Activated CD8-positive, alpha-beta memory T cell treated with anti-CD3 and anti-CD28 coated beads for 36 hours (primary cell): Measurements from ENCODE around the gene LGALS9. TPM values are rescaled to one million over a fixed set of nuclear protein-coding genes. Genes with fewer than 3 reads are reported as not detected.

Experiments
- CTCF ChIA-PET: fragments of 350-600 bp; sonication (Branson Sonifier 250); formaldehyde crosslinking; loops from one replicate; lab custom pipeline; 2021; ENCODE audit warnings: antibody characterized with exemption; lab: Charles Lee
- POLR2A ChIA-PET: fragments of 350-600 bp; sonication (Branson Sonifier 250); formaldehyde crosslinking; loops from one replicate; lab custom pipeline; 2021; ENCODE audit warnings: antibody characterized with exemption; lab: Charles Lee
- total RNA-seq, 2 experiments: library from RNA; stranded (reverse); gene quantifications; one replicate each; pipeline ENCODE4 v1.2.3, GENCODE V29; 2021

Gene LGALS9
- total RNA-seq, 2 experiments from 2014 or later, result 8.4 TPM

GRCh38 chr17:27601069-27601974 is 29.7 kb upstream of the LGALS9 start:
- ChIA-PET CTCF (interaction anchor here (0.6 to 8.7 kb wide), 35 partner anchors 9 to 439 kb away, joined by 3 to 95 read pairs (median 4); partner anchors contain the start of gene KSR1), POLR2A (no interaction called here)

GRCh38 chr17:27601975-27602302 is 29.0 kb upstream of the LGALS9 start:
- POLR2A ChIA-PET, result no interaction called here

GRCh38 chr17:27602721-27603420 is 28.1 kb upstream of the LGALS9 start:
- POLR2A ChIA-PET, result no interaction called here

More at GRCh38 chr17:27601975-27602302, 29.0 kb upstream of the LGALS9 start:
- CTCF ChIA-PET, result interaction anchor here (0.8 to 8.7 kb wide), 27 partner anchors 8 to 365 kb away, joined by 3 to 95 read pairs (median 4); partner anchors contain the start of gene KSR1

GRCh38 chr17:27603421-27603770 is 27.6 kb upstream of the LGALS9 start:
- CTCF ChIA-PET, result interaction anchor here (0.8 to 8.7 kb wide), 21 partner anchors 10 to 367 kb away, joined by 3 to 95 read pairs (median 4); no protein-coding TSS in a partner anchor
- POLR2A ChIA-PET, result no interaction called here

More at GRCh38 chr17:27602721-27603420, 28.1 kb upstream of the LGALS9 start:
- CTCF ChIA-PET, result interaction anchor here (0.8 to 8.7 kb wide), 27 partner anchors 10 to 366 kb away, joined by 3 to 95 read pairs (median 4); partner anchors contain the start of gene KSR1

- CTCF ChIA-PET, result interaction anchor here (0.6 to 8.7 kb wide), 18 partner anchors 9 to 368 kb away, joined by 3 to 95 read pairs (median 4); no protein-coding TSS in a partner anchor
- POLR2A ChIA-PET, result no interaction called here
Observed at GRCh38 chr17:27603880-27604794, 26.9 kb upstream of the LGALS9 start.

GRCh38 chr17:27605409-27605808 is 25.6 kb upstream of the LGALS9 start:
- CTCF ChIA-PET, result interaction anchor here (1.2 to 8.7 kb wide), 3 partner anchors 10 to 248 kb away, joined by 3 to 95 read pairs (median 58); no protein-coding TSS in a partner anchor
- POLR2A ChIA-PET, result no interaction called here

GRCh38 chr17:27607521-27608091 is 23.4 kb upstream of the LGALS9 start:
- ChIA-PET POLR2A (no interaction called here), CTCF (interaction anchor here (1.1 to 2.4 kb wide), 2 partner anchors 43 to 149 kb away, joined by 3 to 15 read pairs; no protein-coding TSS in a partner anchor)

- POLR2A ChIA-PET, result no interaction called here
Observed at GRCh38 chr17:27608328-27609230, 22.4 kb upstream of the LGALS9 start.

GRCh38 chr17:27609611-27610303 is 21.2 kb upstream of the LGALS9 start:
- CTCF ChIA-PET, result interaction anchor here (0.9 to 1.4 kb wide), 4 partner anchors 9 to 277 kb away, joined by 3 to 6 read pairs (median 4); no protein-coding TSS in a partner anchor
- POLR2A ChIA-PET, result interaction anchor here (0.6 kb wide), 1 partner anchor 1113 kb away, joined by 4 read pairs; no protein-coding TSS in a partner anchor

More at GRCh38 chr17:27608328-27609230, 22.4 kb upstream of the LGALS9 start:
- CTCF ChIA-PET, result interaction anchor here (1.1 to 2.4 kb wide), 2 partner anchors 42 to 150 kb away, joined by 3 to 15 read pairs; no protein-coding TSS in a partner anchor

GRCh38 chr17:27610304-27610677 is 20.7 kb upstream of the LGALS9 start:
- ChIA-PET POLR2A (no interaction called here), CTCF (interaction anchor here (0.9 to 1.4 kb wide), 3 partner anchors 9 to 256 kb away, joined by 3 to 6 read pairs (median 5); no protein-coding TSS in a partner anchor)

GRCh38 chr17:27612160-27612770 is 18.7 kb upstream of the LGALS9 start:
- ChIA-PET CTCF (interaction anchor here (1.3 to 2.1 kb wide), 2 partner anchors 9 to 39 kb away, joined by 3 to 10 read pairs; no protein-coding TSS in a partner anchor), POLR2A (no interaction called here)

GRCh38 chr17:27613433-27613832 is 17.6 kb upstream of the LGALS9 start:
- CTCF ChIA-PET, result interaction anchor here (0.8 to 2.1 kb wide), 2 partner anchors 10 to 28 kb away, joined by 3 to 10 read pairs; no protein-coding TSS in a partner anchor
- POLR2A ChIA-PET, result no interaction called here

- POLR2A ChIA-PET, result no interaction called here
- CTCF ChIA-PET, result interaction anchor here (0.6 kb wide), 1 partner anchor 227 kb away, joined by 3 read pairs; no protein-coding TSS in a partner anchor
Observed at GRCh38 chr17:27615121-27615520, 15.9 kb upstream of the LGALS9 start.

GRCh38 chr17:27616414-27616813 is 14.6 kb upstream of the LGALS9 start:
- POLR2A ChIA-PET, result no interaction called here
- CTCF ChIA-PET, result interaction anchor here (1.1 kb wide), 1 partner anchor 17 kb away, joined by 6 read pairs; no protein-coding TSS in a partner anchor

- POLR2A ChIA-PET, result no interaction called here
- CTCF ChIA-PET, result no interaction called here
Observed at GRCh38 chr17:27618417-27618816, 12.6 kb upstream of the LGALS9 start.

GRCh38 chr17:27620721-27621120 is 10.3 kb upstream of the LGALS9 start:
- CTCF ChIA-PET, result no interaction called here

More at GRCh38 chr17:27620721-27621120, 10.3 kb upstream of the LGALS9 start:
- POLR2A ChIA-PET, result no interaction called here
